ENCODE data around the gene LMAN2. TPM values are rescaled to one million over a fixed set of nuclear protein-coding genes. Genes with fewer than 3 reads are reported as not detected.
A peak's percentile ranks its signal among the peaks of the same experiment; 100 is the strongest.

Gene LMAN2
- total RNA-seq, 4 donors from 2014 or later: 225 to 384 (median 257) TPM

DNA sequence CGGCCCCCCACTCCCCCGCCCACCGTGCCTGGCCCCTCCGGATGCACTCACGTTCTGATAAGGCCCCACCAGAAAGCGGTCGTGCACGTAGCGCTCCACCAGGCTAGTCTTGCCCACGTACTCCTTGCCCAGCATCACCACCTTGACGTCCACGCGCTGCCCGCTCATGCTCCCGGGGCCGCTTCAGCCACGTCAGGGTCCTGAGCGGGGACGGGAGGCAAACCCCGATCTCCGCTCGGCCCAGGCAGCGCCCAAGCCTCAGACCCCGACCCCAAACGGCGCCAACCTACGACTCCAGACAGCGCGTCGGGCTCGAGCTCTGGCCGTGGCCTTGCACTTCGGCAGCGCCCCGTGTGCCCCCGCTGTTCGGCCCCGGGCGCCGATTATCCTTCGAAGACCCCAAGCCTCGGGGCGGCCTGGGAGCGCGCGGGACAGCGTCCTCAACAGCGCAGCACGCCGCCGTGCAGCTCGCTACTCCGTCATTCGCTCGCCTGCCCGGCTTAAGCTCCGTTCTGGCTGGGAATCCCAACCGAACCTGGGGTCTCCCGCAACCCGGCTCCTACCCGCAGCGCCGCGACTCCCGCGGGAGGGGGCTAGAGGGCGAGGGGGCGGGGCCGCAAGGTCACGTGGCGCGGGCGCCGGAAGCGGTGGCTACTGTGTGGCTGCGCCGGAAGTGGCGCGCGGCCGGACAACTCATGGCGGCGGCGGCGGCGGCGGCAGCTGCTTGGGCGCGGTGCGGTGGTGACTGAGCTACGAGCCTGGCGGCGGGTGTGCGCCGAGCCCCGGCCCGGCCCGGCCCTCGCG lies 48.1 kb downstream of the LMAN2 start, which contains the start of the genes PRELID1 and RAB24:
PRELID1 (plus strand) TSS at position 679 of the 804 bp plus-strand sequence. CDS start 187 bp downstream, outside the sequence.
RAB24 (minus strand) TSS at position 599 of the 804 bp plus-strand sequence; CDS start at position 168, 431 bp downstream.
- intact Hi-C loops (cut with DNase I): no loop called here
- no peaks in the 10 kb centered on the region for H3K9me3 ChIP-seq
- no peak for DNase-seq
- 0% methylated on average over 4 of the region's 100 CpGs; no CpG with 5 or more reads in 1 of the 2 donors for WGBS, 2 donors
- H3K36me3 ChIP-seq: peaks cover 5 to 45% (median 8%) of the 10 kb centered on the region in 3 donors
- peak within 1 kb of the TSS; percentile 90 to 98 (median 92) for H3K27ac ChIP-seq
- peaks cover 58 to 85% (median 58%) of the 10 kb centered on the region in 3 donors for H3K4me1 ChIP-seq
- H3K4me3 ChIP-seq: peak within 1 kb of the TSS; percentile 76 to 100 (median 95)
- H3K27me3 ChIP-seq: no peaks in the 10 kb centered on the region
- peak in 3 of 4 donors; percentile 55 to 79 (median 74) for TF ChIP-seq POLR2A (IDR thresholded peaks at IDR 0.05)
- TF ChIP-seq, protein P1, sequence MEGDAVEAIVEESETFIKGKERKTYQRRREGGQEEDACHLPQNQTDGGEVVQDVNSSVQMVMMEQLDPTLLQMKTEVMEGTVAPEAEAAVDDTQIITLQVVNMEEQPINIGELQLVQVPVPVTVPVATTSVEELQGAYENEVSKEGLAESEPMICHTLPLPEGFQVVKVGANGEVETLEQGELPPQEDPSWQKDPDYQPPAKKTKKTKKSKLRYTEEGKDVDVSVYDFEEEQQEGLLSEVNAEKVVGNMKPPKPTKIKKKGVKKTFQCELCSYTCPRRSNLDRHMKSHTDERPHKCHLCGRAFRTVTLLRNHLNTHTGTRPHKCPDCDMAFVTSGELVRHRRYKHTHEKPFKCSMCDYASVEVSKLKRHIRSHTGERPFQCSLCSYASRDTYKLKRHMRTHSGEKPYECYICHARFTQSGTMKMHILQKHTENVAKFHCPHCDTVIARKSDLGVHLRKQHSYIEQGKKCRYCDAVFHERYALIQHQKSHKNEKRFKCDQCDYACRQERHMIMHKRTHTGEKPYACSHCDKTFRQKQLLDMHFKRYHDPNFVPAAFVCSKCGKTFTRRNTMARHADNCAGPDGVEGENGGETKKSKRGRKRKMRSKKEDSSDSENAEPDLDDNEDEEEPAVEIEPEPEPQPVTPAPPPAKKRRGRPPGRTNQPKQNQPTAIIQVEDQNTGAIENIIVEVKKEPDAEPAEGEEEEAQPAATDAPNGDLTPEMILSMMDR (IDR thresholded peaks at IDR 0.05): peak in 2 of 6 experiments; percentile 15 to 25

DNA sequence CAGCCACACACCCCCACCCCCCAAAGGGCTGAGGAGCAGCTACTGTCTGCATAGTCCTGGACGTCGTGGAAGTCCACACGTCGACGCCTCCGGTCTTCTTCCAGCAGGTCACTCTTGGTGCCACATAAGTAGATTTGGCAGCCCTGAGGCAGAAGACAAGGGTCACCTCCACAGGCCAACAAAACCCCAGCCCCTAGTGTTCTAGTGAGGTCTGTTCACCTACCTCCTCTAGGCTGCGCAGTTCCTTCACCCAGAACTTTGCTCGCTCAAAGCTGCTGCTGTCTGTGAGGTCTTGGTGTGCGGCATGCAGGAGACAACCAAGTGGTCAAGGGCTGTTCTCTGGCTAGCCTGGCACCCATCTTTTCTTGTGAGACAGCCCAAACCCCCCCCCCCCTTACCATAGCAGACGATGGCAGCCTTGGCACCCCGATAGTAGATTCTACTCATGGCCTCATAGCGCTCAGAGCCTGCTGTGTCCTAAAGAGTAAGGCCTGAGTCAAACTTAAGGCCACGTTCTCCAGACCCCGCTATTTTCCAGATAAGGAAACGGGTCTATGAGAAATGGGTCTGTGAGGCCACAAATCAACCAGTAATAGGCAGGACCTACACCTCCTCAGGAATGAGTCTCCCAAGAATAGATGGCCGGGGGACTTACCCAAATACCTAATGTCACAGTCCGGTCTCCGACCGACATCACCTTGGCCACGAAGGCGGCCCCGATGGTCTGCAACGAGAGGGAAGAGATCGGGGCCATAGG lies 48.9 kb downstream of the LMAN2 start:
- peaks cover 58 to 80% (median 58%) of the 10 kb centered on the region in 3 donors for H3K4me1 ChIP-seq
- WGBS, 2 donors: 13% methylated on average over 17 of the region's 24 CpGs; no CpG with 5 or more reads in 1 of the 2 donors

DNA sequence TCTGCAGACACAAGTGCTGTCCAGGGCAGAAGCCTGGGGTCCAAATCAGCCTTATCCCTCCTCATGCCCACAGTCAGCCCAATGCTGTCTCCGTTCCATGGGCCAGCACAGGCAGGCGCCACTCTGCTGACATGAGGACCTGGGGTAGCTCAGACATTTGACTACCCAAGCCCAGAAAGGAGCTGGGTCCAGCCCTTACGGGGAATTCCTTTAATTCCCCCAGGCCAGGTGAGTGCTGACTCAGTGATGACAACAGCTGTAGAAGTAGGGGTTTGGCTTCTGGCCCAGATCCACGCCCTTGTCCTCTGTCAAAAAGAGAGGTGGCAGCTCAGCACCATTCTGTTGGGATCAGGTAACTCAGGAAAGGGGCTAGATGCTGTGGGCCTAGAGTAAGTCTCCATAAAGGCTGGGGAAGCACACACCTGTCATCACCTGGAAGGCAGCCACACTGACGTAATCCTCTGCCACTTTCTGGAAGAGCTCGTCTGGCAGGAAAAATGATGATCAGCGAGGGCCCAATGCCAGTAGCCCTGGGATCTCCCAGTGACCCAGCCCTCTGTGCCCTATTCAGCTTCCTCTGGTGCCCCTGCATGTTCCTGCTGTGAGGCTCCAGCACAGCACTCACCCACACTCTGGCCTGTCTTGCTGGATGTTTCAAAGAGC lies 49.8 kb downstream of the LMAN2 start:
- Histone ChIP-seq H3K27ac (peak overlapping the region; percentile 90 to 98 (median 92)), H3K27me3 (no peaks in the 10 kb centered on the region), H3K36me3 (peaks cover 0 to 44% (median under 1%) of the 10 kb centered on the region in 3 donors), H3K4me3 (peak overlapping the region in 3 of 4 donors; percentile 76 to 100 (median 93)), H3K4me1 (peaks cover 57 to 74% (median 58%) of the 10 kb centered on the region in 3 donors), H3K9me3 (no peaks in the 10 kb centered on the region)
- intact Hi-C loops (cut with DNase I): no loop called here
- TF ChIP-seq, protein P1 (IDR thresholded peaks at IDR 0.05): no peak
- TF ChIP-seq POLR2A (IDR thresholded peaks at IDR 0.05): no peak
- no peak for DNase-seq
- WGBS, 2 donors: 0 to 14% methylated on average over 2 to 6 of the region's 7 CpGs

More for the DNA sequence above, 48.9 kb downstream of the LMAN2 start:
- Histone ChIP-seq H3K36me3 (peaks cover 5 to 44% (median 8%) of the 10 kb centered on the region in 3 donors), H3K27ac (peak overlapping the region; percentile 90 to 98 (median 92)), H3K9me3 (no peaks in the 10 kb centered on the region), H3K27me3 (no peaks in the 10 kb centered on the region), H3K4me3 (peak overlapping the region; percentile 76 to 100 (median 95))
- DNase-seq: no peak
- TF ChIP-seq POLR2A (IDR thresholded peaks at IDR 0.05): no peak
- TF ChIP-seq, protein P1 (IDR thresholded peaks at IDR 0.05): peak in 1 of 6 experiments; percentile 14
- intact Hi-C loops (cut with DNase I): no loop called here

DNA sequence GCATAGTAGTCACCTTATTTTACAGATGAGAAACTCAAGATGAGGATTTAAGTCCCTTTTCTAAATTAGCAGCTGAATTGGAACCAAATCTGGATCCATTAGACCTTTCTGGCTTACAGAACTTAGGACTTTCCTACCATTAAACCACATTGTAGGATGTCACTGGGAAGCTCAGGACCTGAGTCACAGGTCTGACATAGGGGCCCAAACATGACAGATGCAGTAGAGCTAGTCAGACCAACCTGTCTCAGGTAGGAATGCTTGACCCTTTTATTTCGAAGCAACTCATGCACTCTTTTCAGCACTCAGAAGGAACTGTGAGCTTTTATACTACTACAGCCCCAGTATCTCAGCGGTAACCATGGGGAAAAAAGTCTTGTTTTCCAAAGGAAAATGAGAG lies 50.5 kb downstream of the LMAN2 start:
- no peak for DNase-seq
- 65 to 75% methylated on average over 2 of the region's 2 CpGs for WGBS, 2 donors
- intact Hi-C loops (cut with DNase I): no loop called here
- Histone ChIP-seq H3K4me1 (peaks cover 58 to 74% (median 59%) of the 10 kb centered on the region in 3 donors), H3K9me3 (no peaks in the 10 kb centered on the region), H3K27ac (peak overlapping the region; percentile 90 to 98 (median 92)), H3K27me3 (no peaks in the 10 kb centered on the region), H3K36me3 (peaks cover 0 to 44% (median 1%) of the 10 kb centered on the region in 3 donors), H3K4me3 (no peak overlapping the region)
- TF ChIP-seq, protein P1 (IDR thresholded peaks at IDR 0.05): no peak
- TF ChIP-seq POLR2A (IDR thresholded peaks at IDR 0.05): no peak
